H1 (cell line): ENCODE results near the gene SNX6. TPM values are rescaled to one million over a fixed set of nuclear protein-coding genes. Genes with fewer than 3 reads are reported as not detected.

Source experiments
- CTCF ChIA-PET: fragments of 300-600 bp; sonication (Branson Sonifier 250); formaldehyde crosslinking; loops from one replicate; lab custom pipeline; 2021; ENCODE audit not compliant: partially characterized antibody; lab: Charles Lee
- POLR2A ChIA-PET: fragments of 300-600 bp; sonication (Branson Sonifier 250); formaldehyde crosslinking; loops from one replicate; lab custom pipeline; 2021; ENCODE audit warnings: inconsistent platforms; ENCODE audit not compliant: partially characterized antibody; lab: Charles Lee
- DNase-seq, 2 experiments: peaks; one replicate each; pipeline versions ENCODE4 v3.0.0 to v3.0.0-alpha.2; 2010 to 2022; ENCODE audit warnings: low spot score in 2 of 2, low read depth in 1 of 2, mixed read lengths in 1 of 2
- FAIRE-seq: peaks from 2 replicates; lab custom pipeline; 2011; peaks lifted over from hg19 to GRCh38; lab: Jason Lieb, UNC
- H2AFZ ChIP-seq: 2 replicates; pipeline ENCODE4 v1.8.1; 2012; ENCODE audit warnings: low read length, inconsistent platforms
- H2AK5ac ChIP-seq: 2 replicates; pipeline ENCODE4 v1.6.1; 2013; ENCODE audit warnings: low read depth, low read length
- H2BK120ac ChIP-seq: replicated peaks from 2 replicates; pipeline ENCODE3; 2013; ENCODE audit warnings: low read depth, low read length, inconsistent platforms
- H2BK12ac ChIP-seq: 2 replicates; pipeline ENCODE4 v1.6.1; 2013; ENCODE audit warnings: low read depth, low read length
- H2BK15ac ChIP-seq: 2 replicates; pipeline ENCODE4 v1.6.1; 2013; ENCODE audit warnings: low read length
- H2BK20ac ChIP-seq: 2 replicates; pipeline ENCODE4 v1.6.1; 2013; ENCODE audit warnings: low read length
- H2BK5ac ChIP-seq: 2 replicates; pipeline ENCODE4 v1.6.1; 2013; ENCODE audit warnings: low read depth, low read length
- H3K14ac ChIP-seq: 2 replicates; pipeline ENCODE4 v1.6.1; 2013; ENCODE audit warnings: inconsistent platforms; ENCODE audit not compliant: insufficient read length
- H3K18ac ChIP-seq: 2 replicates; pipeline ENCODE4 v1.6.1; 2013; ENCODE audit warnings: low read length; ENCODE audit errors: extremely low read depth
- H3K23ac ChIP-seq: 2 replicates; pipeline ENCODE4 v1.6.1; 2013; ENCODE audit warnings: inconsistent platforms; ENCODE audit not compliant: insufficient read length
- H3K23me2 ChIP-seq: 2 replicates; pipeline ENCODE4 v1.6.1; 2013; ENCODE audit warnings: low read depth, low read length
- H3K27ac ChIP-seq: 2 replicates; pipeline ENCODE4 v1.6.1; 2011; ENCODE audit warnings: low read depth, low read length, inconsistent platforms
- H3K27me3 ChIP-seq, 4 experiments: replicated peaks in 1 of 4; 1 replicate in 1 of 4; 2 replicates in 3 of 4; pipeline versions ENCODE4 v1.6.1 to v1.8.1; 2011 to 2013; ENCODE audit warnings: low read length in 3 of 4, mild to moderate bottlenecking in 3 of 4, inconsistent platforms in 2 of 4, mixed read lengths in 2 of 4, moderate library complexity in 1 of 4; ENCODE audit not compliant: control insufficient read depth in 3 of 4, insufficient read depth in 3 of 4; ENCODE audit errors: extremely low read depth in 1 of 4
- H3K36me3 ChIP-seq, 4 experiments: 2 replicates each; pipeline versions ENCODE4 v1.6.1 to v1.8.1; 2011 to 2013; ENCODE audit warnings: mild to moderate bottlenecking in 4 of 4, low read length in 3 of 4, moderate library complexity in 2 of 4, control low read depth in 1 of 4, inconsistent platforms in 1 of 4; ENCODE audit not compliant: insufficient read depth in 4 of 4, control insufficient read depth in 2 of 4
- H3K4ac ChIP-seq: replicated peaks from 2 replicates; pipeline ENCODE3; 2013; ENCODE audit warnings: low read length, low read depth, mixed read lengths, inconsistent platforms; ENCODE audit not compliant: insufficient read length
- H3K4me1 ChIP-seq, 4 experiments: replicated peaks in 1 of 4; 1 replicate in 1 of 4; 2 replicates in 3 of 4; pipeline versions ENCODE4 v1.6.1 to v1.8.1; 2011 to 2013; ENCODE audit warnings: low read length in 3 of 4, inconsistent platforms in 2 of 4, mixed read lengths in 1 of 4; ENCODE audit not compliant: insufficient read depth in 4 of 4, control insufficient read depth in 3 of 4
- H3K4me2 ChIP-seq, 2 experiments: 2 replicates each; pipeline versions ENCODE4 v1.6.1 to v1.8.1; 2011 to 2013; ENCODE audit warnings: low read depth in 2 of 2, low read length in 2 of 2, control low read depth in 1 of 2, inconsistent platforms in 1 of 2, mild to moderate bottlenecking in 1 of 2; ENCODE audit not compliant: insufficient read depth in 1 of 2
- H3K4me3 ChIP-seq, 4 experiments: fragments of 200-600, 300-600 bp in 1 of 4; sonication (generic), shearing (Covaris generic), sonication (Bioruptor Twin) in 1 of 4; 2 replicates each; pipeline versions ENCODE4 v1.5.1 to v1.8.1; 2011 to 2016; ENCODE audit warnings: low read length in 4 of 4, low read depth in 3 of 4, control low read depth in 2 of 4, inconsistent platforms in 2 of 4, mild to moderate bottlenecking in 2 of 4, mixed read lengths in 1 of 4, moderate library complexity in 1 of 4; ENCODE audit not compliant: insufficient read depth in 2 of 4; ENCODE audit errors: extremely low read depth in 1 of 4
- H3K56ac ChIP-seq: replicated peaks from 2 replicates; pipeline ENCODE3; 2013; ENCODE audit warnings: low read depth, mild to moderate bottlenecking, mixed read lengths, low read length, inconsistent platforms; ENCODE audit not compliant: insufficient read length
- H3K79me1 ChIP-seq: 2 replicates; pipeline ENCODE4 v1.6.1; 2013; ENCODE audit warnings: low read depth, low read length, control low read depth
- H3K79me2 ChIP-seq, 2 experiments: 2 replicates each; pipeline versions ENCODE4 v1.6.1 to v1.8.1; 2012 to 2013; ENCODE audit warnings: low read length in 2 of 2, mild to moderate bottlenecking in 2 of 2, inconsistent platforms in 1 of 2; ENCODE audit not compliant: insufficient read depth in 2 of 2, control insufficient read depth in 1 of 2
- H3K9ac ChIP-seq, 4 experiments: replicated peaks in 1 of 4; 1 replicate in 1 of 4; 2 replicates in 3 of 4; pipeline versions ENCODE4 v1.6.1 to v1.8.1; 2011 to 2013; ENCODE audit warnings: low read depth in 3 of 4, low read length in 3 of 4, control low read depth in 2 of 4, mild to moderate bottlenecking in 2 of 4, moderate library complexity in 2 of 4, inconsistent platforms in 1 of 4; ENCODE audit errors: extremely low read depth in 1 of 4
- H3K9me3 ChIP-seq, 2 experiments: 2 replicates each; pipeline versions ENCODE4 v1.6.1 to v1.8.1; 2012 to 2013; ENCODE audit warnings: mild to moderate bottlenecking in 2 of 2, moderate library complexity in 2 of 2, control low read depth in 1 of 2, inconsistent platforms in 1 of 2, low read depth in 1 of 2, low read length in 1 of 2, mixed read lengths in 1 of 2; ENCODE audit not compliant: insufficient read depth in 2 of 2
- H4K20me1 ChIP-seq, 2 experiments: replicated peaks in 1 of 2; 2 replicates each; pipeline versions ENCODE3 to v1.8.1; 2011 to 2013; ENCODE audit warnings: inconsistent platforms in 2 of 2, low read length in 2 of 2, mild to moderate bottlenecking in 1 of 2; ENCODE audit not compliant: insufficient read depth in 2 of 2, control insufficient read depth in 1 of 2
- H4K5ac ChIP-seq: 2 replicates; pipeline ENCODE4 v1.6.1; 2013; ENCODE audit warnings: low read length, low read depth, mixed read lengths, inconsistent platforms; ENCODE audit not compliant: insufficient read length
- H4K8ac ChIP-seq: 2 replicates; pipeline ENCODE4 v1.8.0; 2013; ENCODE audit warnings: mild to moderate bottlenecking, moderate library complexity, low read length, inconsistent platforms; ENCODE audit not compliant: insufficient read depth; ENCODE audit errors: extremely low read depth
- H4K91ac ChIP-seq: replicated peaks from 2 replicates; pipeline ENCODE3; 2013; ENCODE audit warnings: low read length, mixed read lengths, inconsistent platforms; ENCODE audit not compliant: insufficient read length
- BCL11A ChIP-seq, 2 experiments: IDR thresholded peaks; one replicate each; pipeline ENCODE4 v1.6.1; 2011; ENCODE audit warnings: low read depth in 2 of 2, low read length in 2 of 2, mild to moderate bottlenecking in 2 of 2
- WGBS, 2 experiments: shearing (Covaris generic) in 1 of 2; methylation state at CpG; one replicate each; pipeline versions ENCODE4 v1.1.6 to v1.1.7; 2013 to 2015; ENCODE audit warnings: low lambda C conversion rate in 2 of 2, mixed read lengths in 2 of 2, inconsistent platforms in 1 of 2, low coverage in 1 of 2, missing lambda C conversion rate in 1 of 2; ENCODE audit not compliant: insufficient replicate concordance in 2 of 2, insufficient coverage in 1 of 2, insufficient read length in 1 of 2; ENCODE audit errors: extremely low coverage in 1 of 2, missing lambda C conversion rate in 1 of 2; 5-methylcytosine and 5-hydroxymethylcytosine counted together
- polyA plus RNA-seq, 7 experiments: library from polyadenylated mRNA; depleted of rRNA in 3 of 7; stranded (reverse) in 5 of 7; unstranded in 2 of 7; fragments of >200 nt in 5 of 7; fragments of 200-250 nt in 2 of 7; gene quantifications; 1 replicate in 5 of 7; 2 replicates in 1 of 7; 4 replicates in 1 of 7; pipeline versions ENCODE4 v1.2.1 to v1.2.3, GENCODE V29; 2011 to 2013; ENCODE audit warnings: missing spikeins in 2 of 7, mixed read lengths in 2 of 7
- total RNA-seq: library from RNA; stranded (reverse); fragmentation: NEBNext Ultra II Directional; extraction: Animal tissue kit (Norgen Biotek cat#: 25700); gene quantifications from 2 replicates; pipeline ENCODE4 v1.2.1, GENCODE V29; 2021

The SNX6 gene
- total and polyA plus RNA-seq, 2 of the 8 experiments (the other 6 are each of a cell fraction or from before 2014, with no cell fraction given) = 53.4 to 71.1 TPM

GRCh38 chr14:34676516-34677211 lies 46.7 kb upstream of the SNX6 start:
- no peak for DNase-seq
- no peak overlapping the region for H3K56ac ChIP-seq
- H3K36me3 ChIP-seq = no peaks in the 10 kb centered on the region
- peaks cover 0 to 6% (median 3%) of the 10 kb centered on the region in 4 experiments; a peak in 4 of 7 replicates for H3K4me1 ChIP-seq
- H3K4ac ChIP-seq = no peak overlapping the region
- no peak overlapping the region for H2AK5ac ChIP-seq
- no peak overlapping the region for H4K91ac ChIP-seq
- no peak overlapping the region for H2AFZ ChIP-seq
- no peak overlapping the region for H2BK120ac ChIP-seq
- no peak overlapping the region for H3K23ac ChIP-seq
- H3K79me2 ChIP-seq = no peaks in the 10 kb centered on the region
- no peak overlapping the region for H3K9ac ChIP-seq
- no peaks in the 10 kb centered on the region for H3K23me2 ChIP-seq
- H4K8ac ChIP-seq = no peak overlapping the region
- no peak overlapping the region for H2BK12ac ChIP-seq
- 90% methylated on average over 7 of the region's 7 CpGs; no CpG with 5 or more reads in 1 of the 2 experiments for WGBS, 2 experiments
- no peak overlapping the region for H2BK15ac ChIP-seq
- H3K14ac ChIP-seq = no peak overlapping the region
- H3K4me3 ChIP-seq = no peak overlapping the region
- ChIA-PET CTCF (interaction anchor here (0.8 to 1.5 kb wide), 2 partner anchors 41 to 47 kb away, joined by 4 read pairs; no protein-coding TSS in a partner anchor), POLR2A (no interaction called here)
- no peak overlapping the region for H2BK20ac ChIP-seq
- H3K18ac ChIP-seq = no peak overlapping the region
- no peak overlapping the region for H3K27ac ChIP-seq
- no peak overlapping the region for H2BK5ac ChIP-seq
- no peak overlapping the region for H3K4me2 ChIP-seq
- H3K27me3 ChIP-seq = no peaks in the 10 kb centered on the region
- TF ChIP-seq BCL11A (IDR thresholded peaks at IDR 0.05; ENCODE audit: low read depth in 2 of 2, low read length in 2 of 2) = no peak
- H3K79me1 ChIP-seq = no peaks in the 10 kb centered on the region
- no peak overlapping the region for H4K5ac ChIP-seq
- no peak for FAIRE-seq
- H4K20me1 ChIP-seq = no peaks in the 10 kb centered on the region
- H3K9me3 ChIP-seq = no peaks in the 10 kb centered on the region
